ENCODE measurements around the gene DEPP1.
A peak's percentile ranks its signal among the peaks of the same experiment; 100 is the strongest.

Gene DEPP1

GRCh38 chr10:44965651-44966097 is 12.9 kb downstream of the DEPP1 start:
- no peak for DNase-seq

GRCh38 chr10:44965104-44965503 is 13.5 kb downstream of the DEPP1 start:
- no peak for DNase-seq

- DNase-seq = no peak
Observed at GRCh38 chr10:44963772-44964633, 14.6 kb downstream of the DEPP1 start.

GRCh38 chr10:44962870-44963738 is 15.5 kb downstream of the DEPP1 start:
- DNase-seq = no peak

GRCh38 chr10:44961931-44962750 is 16.5 kb downstream of the DEPP1 start:
- no peak for DNase-seq

- DNase-seq = no peak
Observed at GRCh38 chr10:44961230-44961571, 17.4 kb downstream of the DEPP1 start.

GRCh38 chr10:44960482-44961229 is 18.0 kb downstream of the DEPP1 start:
- no peak for DNase-seq

GRCh38 chr10:44960088-44960460 is 18.5 kb downstream of the DEPP1 start:
- no peak for DNase-seq

- DNase-seq = peak; percentile 88 to 89
Observed at GRCh38 chr10:44959247-44960087, 19.1 kb downstream of the DEPP1 start, which contains the start of gene RASSF4. Gene RASSF4, plus strand, starts transcription at chr10:44959802. Its CDS starts 10,401 bp downstream, at chr10:44970203.

- no peak for DNase-seq
Observed at GRCh38 chr10:44958898-44959246, 19.7 kb downstream of the DEPP1 start.

- DNase-seq = no peak
Observed at GRCh38 chr10:44958196-44958897, 20.3 kb downstream of the DEPP1 start.

GRCh38 chr10:44956717-44957706 is 21.6 kb downstream of the DEPP1 start:
- no peak for DNase-seq

GRCh38 chr10:44956226-44956625 is 22.4 kb downstream of the DEPP1 start:
- no peak for DNase-seq

GRCh38 chr10:44955413-44956070 is 23.1 kb downstream of the DEPP1 start:
- no peak for DNase-seq

GRCh38 chr10:44954962-44955361 is 23.6 kb downstream of the DEPP1 start:
- no peak for DNase-seq

- no peak for DNase-seq
Observed at GRCh38 chr10:44954042-44954441, 24.6 kb downstream of the DEPP1 start.

- DNase-seq = no peak
Observed at GRCh38 chr10:44952779-44953231, 25.8 kb downstream of the DEPP1 start.

- DNase-seq = no peak
Observed at GRCh38 chr10:44951576-44952226, 26.9 kb downstream of the DEPP1 start.

All from activated CD4-positive, alpha-beta T cell treated with anti-CD3 and anti-CD28 coated beads, Interleukin-2, amount 50 U/mL, for 4 hours (primary cell).